Suprapubic skin (tissue), 3 donors: ENCODE results near the gene DVL3.

Source experiments
- CTCF ChIP-seq, 2 donors: fragments of 200-600 bp in 1 of 2; fragments of 450-650 bp in 1 of 2; sonication (generic) in 1 of 2; IDR thresholded peaks; one replicate each; pipeline ENCODE4 v1.5.1; 2016 to 2019; ENCODE audit warnings: antibody characterized with exemption in 2 of 2, mild to moderate bottlenecking in 1 of 2, moderate library complexity in 1 of 2
- POLR2AphosphoS5 ChIP-seq, 3 donors: sonication (generic); formaldehyde crosslinking; IDR thresholded peaks; one replicate each; pipeline ENCODE4 v1.6.1; 2017; ENCODE audit warnings: antibody characterized with exemption in 3 of 3

- TF ChIP-seq CTCF (IDR thresholded peaks at IDR 0.05) (no peak), POLR2AphosphoS5 (IDR thresholded peaks at IDR 0.05) (no peak)
These were observed 6.1 kb upstream of the DVL3 start for GRCh38 chr3:184149123-184149522.
